Muscle layer of duodenum (tissue), 2 donors: ENCODE measurements around the gene CD79A.

Source experiments
- H3K27ac ChIP-seq: one replicate; pipeline ENCODE4 v1.7.0; 2013; ENCODE audit warnings: mild to moderate bottlenecking, low read length
- H3K27me3 ChIP-seq: one replicate; pipeline ENCODE4 v1.7.0; 2013; ENCODE audit warnings: low read depth, mild to moderate bottlenecking, control low read depth, low read length
- H3K36me3 ChIP-seq, 2 donors: one replicate each; pipeline ENCODE4 v1.7.0; 2013; ENCODE audit warnings: low read length in 2 of 2, control low read depth in 1 of 2, mild to moderate bottlenecking in 1 of 2; ENCODE audit not compliant: insufficient read depth in 2 of 2, control insufficient read depth in 1 of 2
- H3K4me1 ChIP-seq, 2 donors: one replicate each; pipeline ENCODE4 v1.7.0; 2013; ENCODE audit warnings: low read length in 2 of 2, mild to moderate bottlenecking in 2 of 2, control low read depth in 1 of 2, moderate library complexity in 1 of 2; ENCODE audit not compliant: insufficient read depth in 2 of 2, control insufficient read depth in 1 of 2
- H3K4me3 ChIP-seq, 2 donors: one replicate each; pipeline ENCODE4 v1.7.0; 2013; ENCODE audit warnings: low read length in 2 of 2, low read depth in 1 of 2, mild to moderate bottlenecking in 1 of 2
- H3K9me3 ChIP-seq, 2 donors: one replicate each; pipeline ENCODE4 v1.7.0; 2013; ENCODE audit warnings: low read length in 2 of 2, control low read depth in 1 of 2, mild to moderate bottlenecking in 1 of 2; ENCODE audit not compliant: control insufficient read depth in 1 of 2
- donor health status: healthy.

CD79A gene

GRCh38 chr19:41851456-41851855 is 25.6 kb upstream of the CD79A start:
- Histone ChIP-seq H3K9me3 (no peaks in the 10 kb centered on the region), H3K4me1 (no peaks in the 10 kb centered on the region), H3K36me3 (no peaks in the 10 kb centered on the region), H3K4me3 (no peak overlapping the region), H3K27ac (no peak overlapping the region), H3K27me3 (no peaks in the 10 kb centered on the region)

GRCh38 chr19:41853344-41853743 is 23.7 kb upstream of the CD79A start:
- Histone ChIP-seq H3K27ac (no peak overlapping the region), H3K4me3 (no peak overlapping the region), H3K9me3 (no peaks in the 10 kb centered on the region), H3K27me3 (no peaks in the 10 kb centered on the region), H3K36me3 (no peaks in the 10 kb centered on the region), H3K4me1 (no peaks in the 10 kb centered on the region)

DNA sequence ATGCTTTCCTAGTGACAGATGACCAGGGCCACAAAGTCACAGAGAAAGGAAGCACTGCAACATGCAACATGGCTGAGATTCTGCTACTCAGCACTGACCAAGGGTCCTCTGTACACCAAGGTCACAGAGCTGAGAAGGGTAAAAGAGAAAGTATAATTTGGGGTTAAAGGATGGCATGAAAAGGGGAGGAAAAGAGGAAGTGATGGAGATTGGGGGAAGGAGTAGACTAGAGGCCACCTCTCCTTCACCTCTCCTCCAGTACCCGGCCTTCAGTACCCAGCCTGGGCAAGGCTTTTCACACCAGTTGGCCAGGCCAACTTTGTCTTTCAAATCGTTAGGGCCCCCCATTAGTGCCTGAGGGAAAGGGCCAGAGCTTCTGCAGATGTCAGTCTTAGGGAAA is 23.3 kb upstream of the CD79A start:
- no peaks in the 10 kb centered on the region for H3K27me3 ChIP-seq
- no peaks in the 10 kb centered on the region for H3K36me3 ChIP-seq
- no peak overlapping the region for H3K4me3 ChIP-seq
- H3K4me1 ChIP-seq = no peaks in the 10 kb centered on the region
- H3K27ac ChIP-seq = no peak overlapping the region
- no peaks in the 10 kb centered on the region for H3K9me3 ChIP-seq

DNA sequence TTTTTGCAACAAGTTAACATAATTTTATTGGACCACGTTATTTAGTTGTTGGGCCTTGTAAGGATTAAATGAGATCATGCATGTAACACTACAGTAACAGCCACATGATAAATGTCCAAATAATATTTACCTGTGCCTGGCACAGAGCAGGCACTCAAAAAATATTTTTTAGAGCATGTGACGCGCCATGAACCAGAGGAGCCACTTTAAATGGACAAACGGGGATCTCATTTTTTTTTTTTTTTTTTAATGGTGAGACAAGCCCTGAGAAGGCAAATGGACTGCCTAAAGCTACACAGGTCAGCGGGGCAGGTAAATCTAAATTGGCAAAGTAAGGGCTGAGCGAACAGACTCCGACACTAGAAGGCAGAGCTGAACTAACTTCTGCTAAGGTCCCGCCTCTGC is 17.9 kb upstream of the CD79A start:
- Histone ChIP-seq H3K36me3 (peaks cover 27 to 32% of the 10 kb centered on the region in 2 donors), H3K27ac (peak overlapping the region; percentile 98), H3K4me1 (peaks cover 20 to 32% of the 10 kb centered on the region in 2 donors), H3K9me3 (no peaks in the 10 kb centered on the region), H3K27me3 (no peaks in the 10 kb centered on the region), H3K4me3 (peak overlapping the region; percentile 28 to 87)

- H3K27ac ChIP-seq = peak within 1 kb of the TSS; percentile 98
- H3K4me3 ChIP-seq = peak within 1 kb of the TSS; percentile 84 to 87
- no peaks in the 10 kb centered on the region for H3K27me3 ChIP-seq
- H3K9me3 ChIP-seq = no peaks in the 10 kb centered on the region
- peaks cover 33 to 38% of the 10 kb centered on the region in 2 donors for H3K36me3 ChIP-seq
- peaks cover 22 to 32% of the 10 kb centered on the region in 2 donors for H3K4me1 ChIP-seq
Observed at GRCh38 chr19:41859618-41860418, 17.3 kb upstream of the CD79A start, which contains the start of gene RPS19. RPS19 (plus strand) TSS chr19:41860255; CDS start chr19:41860775, 520 bp downstream.

DNA sequence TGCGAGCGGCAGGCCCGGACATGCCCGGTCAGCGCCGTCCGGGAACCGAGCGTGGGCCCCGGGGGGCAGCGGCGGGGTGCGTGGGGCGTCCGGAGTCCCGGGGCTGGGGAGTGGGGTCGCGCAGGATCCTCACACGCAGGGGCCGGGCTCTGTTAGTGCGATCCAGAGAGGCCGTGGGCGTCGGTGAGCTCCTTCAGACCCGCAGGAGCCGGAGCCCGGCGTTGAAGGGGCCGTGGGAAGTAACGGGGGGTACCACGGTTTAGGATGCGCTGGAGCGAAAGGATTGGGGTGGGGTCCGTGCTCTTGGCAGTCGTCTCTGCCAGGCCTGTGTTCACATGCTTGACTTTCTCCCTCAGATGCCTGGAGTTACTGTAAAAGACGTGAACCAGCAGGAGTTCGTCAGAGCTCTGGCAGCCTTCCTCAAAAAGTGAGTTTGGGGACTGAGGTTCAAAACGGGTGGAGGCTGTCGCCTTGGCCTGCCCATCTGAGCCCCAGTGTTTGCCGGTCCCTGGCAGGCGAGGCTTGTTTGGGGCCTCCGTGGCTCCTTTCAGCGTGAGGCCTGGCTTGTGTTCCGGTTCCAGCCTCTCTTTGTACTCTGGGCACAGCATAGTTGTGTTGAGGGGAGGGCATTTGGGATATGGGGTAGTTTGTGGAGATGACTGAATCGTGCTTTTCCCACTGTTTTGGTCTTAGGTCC is 16.5 kb upstream of the CD79A start:
- peak overlapping the region; percentile 84 to 87 for H3K4me3 ChIP-seq
- H3K27me3 ChIP-seq = no peaks in the 10 kb centered on the region
- peak overlapping the region; percentile 98 for H3K27ac ChIP-seq
- peaks cover 38 to 45% of the 10 kb centered on the region in 2 donors for H3K36me3 ChIP-seq
- peaks cover 22 to 32% of the 10 kb centered on the region in 2 donors for H3K4me1 ChIP-seq
- H3K9me3 ChIP-seq = no peaks in the 10 kb centered on the region

GRCh38 chr19:41861116-41861768 is 15.8 kb upstream of the CD79A start:
- H3K27me3 ChIP-seq = no peaks in the 10 kb centered on the region
- H3K4me1 ChIP-seq = peaks cover 22 to 32% of the 10 kb centered on the region in 2 donors
- peaks cover 40 to 46% of the 10 kb centered on the region in 2 donors for H3K36me3 ChIP-seq
- H3K4me3 ChIP-seq = peak overlapping the region; percentile 84 to 87
- H3K27ac ChIP-seq = peak overlapping the region; percentile 98
- H3K9me3 ChIP-seq = no peaks in the 10 kb centered on the region

- Histone ChIP-seq H3K27me3 (no peaks in the 10 kb centered on the region), H3K27ac (peak overlapping the region; percentile 98), H3K36me3 (peaks cover 43 to 46% of the 10 kb centered on the region in 2 donors), H3K9me3 (no peaks in the 10 kb centered on the region), H3K4me1 (peaks cover 22 to 32% of the 10 kb centered on the region in 2 donors), H3K4me3 (peak overlapping the region; percentile 84 to 87)
Observed at GRCh38 chr19:41861846-41862245, 15.2 kb upstream of the CD79A start.

- Histone ChIP-seq H3K27ac (peak overlapping the region; percentile 98), H3K4me1 (peaks cover 22 to 32% of the 10 kb centered on the region in 2 donors), H3K27me3 (no peaks in the 10 kb centered on the region), H3K9me3 (no peaks in the 10 kb centered on the region), H3K4me3 (no peak overlapping the region), H3K36me3 (peaks cover 43 to 46% of the 10 kb centered on the region in 2 donors)
Observed at GRCh38 chr19:41862445-41862986, 14.6 kb upstream of the CD79A start.

DNA sequence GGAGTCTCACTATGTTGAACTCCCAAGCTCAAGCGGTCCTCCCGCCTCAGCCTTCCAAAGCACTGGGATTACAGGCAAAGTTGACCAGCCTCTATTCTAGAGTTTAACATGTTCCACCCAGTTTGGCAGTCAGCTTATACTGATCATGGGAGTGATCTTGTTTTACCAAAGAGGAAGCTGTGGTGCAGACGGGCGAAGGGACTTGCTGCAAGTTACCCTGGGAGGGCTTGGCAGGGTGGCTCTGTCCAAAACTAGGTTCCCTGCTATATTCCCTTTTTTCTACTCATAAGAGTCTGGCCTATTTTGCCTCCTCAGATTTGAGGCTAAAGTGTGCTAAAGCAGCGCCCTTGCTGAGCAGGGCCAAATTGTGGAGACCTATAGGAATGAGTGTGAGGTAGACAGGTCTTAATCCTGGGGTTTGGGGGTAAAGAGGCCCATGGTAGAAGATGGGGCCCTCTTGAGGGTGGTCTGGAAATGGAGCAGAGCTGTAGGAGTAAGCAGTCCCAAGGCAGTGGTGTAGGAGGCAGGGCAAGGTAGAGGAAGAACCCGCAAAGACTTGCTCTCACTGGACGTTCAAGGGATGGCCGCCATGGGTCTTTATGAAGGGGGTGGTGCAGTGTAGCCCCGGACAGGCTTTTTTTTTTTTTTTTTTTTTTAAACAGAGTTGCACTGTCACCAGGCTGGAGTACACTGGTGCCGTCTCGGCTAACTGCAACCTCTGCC is 13.7 kb upstream of the CD79A start:
- H3K36me3 ChIP-seq = peaks cover 50 to 52% of the 10 kb centered on the region in 2 donors

More for the DNA sequence above, 13.7 kb upstream of the CD79A start:
- Histone ChIP-seq H3K27ac (no peak overlapping the region), H3K4me1 (peaks cover 27 to 37% of the 10 kb centered on the region in 2 donors), H3K4me3 (no peak overlapping the region), H3K27me3 (no peaks in the 10 kb centered on the region), H3K9me3 (no peaks in the 10 kb centered on the region)
